HCEC 1CT (cell line): Measurements from ENCODE around the gene NPAS3.

Experiments used
- DNase-seq: peaks from one replicate; pipeline ENCODE4 v3.0.0-alpha.2; 2017

Gene NPAS3

GRCh38 chr14:33566082-33566481 lies 627.4 kb downstream of the NPAS3 start:
- no peak for DNase-seq

- no peak for DNase-seq
Observed at GRCh38 chr14:33567023-33567728, 628.5 kb downstream of the NPAS3 start.

GRCh38 chr14:33567731-33568130 lies 629.1 kb downstream of the NPAS3 start:
- DNase-seq, result no peak

- DNase-seq, result no peak
Observed at GRCh38 chr14:33568935-33569579, 630.4 kb downstream of the NPAS3 start.

GRCh38 chr14:33569821-33570687 lies 631.4 kb downstream of the NPAS3 start:
- no peak for DNase-seq

GRCh38 chr14:33570694-33571310 lies 632.1 kb downstream of the NPAS3 start:
- no peak for DNase-seq

- no peak for DNase-seq
Observed at GRCh38 chr14:33573301-33573880, 634.7 kb downstream of the NPAS3 start.

- DNase-seq, result no peak
Observed at GRCh38 chr14:33576014-33576413, 637.3 kb downstream of the NPAS3 start.

GRCh38 chr14:33578461-33579216 lies 640.0 kb downstream of the NPAS3 start:
- no peak for DNase-seq

GRCh38 chr14:33580231-33580749 lies 641.6 kb downstream of the NPAS3 start:
- no peak for DNase-seq

GRCh38 chr14:33580841-33581240 lies 642.2 kb downstream of the NPAS3 start:
- no peak for DNase-seq

- DNase-seq, result no peak
Observed at GRCh38 chr14:33584697-33585096, 646.0 kb downstream of the NPAS3 start.

GRCh38 chr14:33586806-33587205 lies 648.1 kb downstream of the NPAS3 start:
- no peak for DNase-seq

GRCh38 chr14:33587791-33588190 lies 649.1 kb downstream of the NPAS3 start:
- DNase-seq, result no peak

- no peak for DNase-seq
Observed at GRCh38 chr14:33588771-33589170, 650.1 kb downstream of the NPAS3 start.

- no peak for DNase-seq
Observed at GRCh38 chr14:33589334-33589733, 650.7 kb downstream of the NPAS3 start.

GRCh38 chr14:33590891-33591630 lies 652.4 kb downstream of the NPAS3 start:
- DNase-seq, result no peak

- DNase-seq, result no peak
Observed at GRCh38 chr14:33592297-33592696, 653.6 kb downstream of the NPAS3 start.

GRCh38 chr14:33596211-33597080 lies 657.8 kb downstream of the NPAS3 start:
- no peak for DNase-seq

- no peak for DNase-seq
Observed at GRCh38 chr14:33598582-33598981, 659.9 kb downstream of the NPAS3 start.
